Fibroblast of lung (primary cell): ENCODE results near the gene NOL7.

Source experiments
- EZH2 ChIP-seq: IDR thresholded peaks from 2 replicates; pipeline ENCODE4 v1.5.1; 2012; ENCODE audit warnings: low read length, control low read depth, mild to moderate bottlenecking; ENCODE audit errors: missing control alignments
- TF ChIP-seq, protein P1 (sequence below), 2 donors: IDR thresholded peaks in 1 of 2; conservative IDR thresholded peaks in 1 of 2; 1 replicate in 1 of 2; 2 replicates in 1 of 2; pipeline ENCODE4 v1.5.1; 2011 to 2012; ENCODE audit warnings: low read length in 2 of 2, control low read depth in 1 of 2, inconsistent platforms in 1 of 2, low read depth in 1 of 2, mild to moderate bottlenecking in 1 of 2

DNA sequence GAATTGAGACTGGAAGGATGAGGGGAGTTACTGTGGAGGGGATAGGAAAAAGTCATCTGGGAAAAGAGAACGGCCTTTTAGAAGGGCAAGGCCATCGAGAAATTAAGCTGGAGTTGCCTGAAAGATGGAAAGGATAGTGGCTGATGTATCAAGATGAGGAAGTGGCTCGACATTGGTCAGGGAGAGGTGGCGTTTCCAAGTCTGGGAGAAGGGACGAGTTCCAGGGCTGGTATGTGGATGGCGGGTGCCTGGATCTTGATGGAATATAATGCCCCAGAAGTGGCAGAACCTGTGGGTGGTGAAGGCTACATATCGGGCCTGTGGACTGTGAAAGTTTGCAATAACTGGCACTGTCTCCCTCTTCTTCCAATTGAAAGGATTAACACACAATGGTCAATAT is 42.9 kb upstream of the NOL7 start:
- TF ChIP-seq, protein P1, sequence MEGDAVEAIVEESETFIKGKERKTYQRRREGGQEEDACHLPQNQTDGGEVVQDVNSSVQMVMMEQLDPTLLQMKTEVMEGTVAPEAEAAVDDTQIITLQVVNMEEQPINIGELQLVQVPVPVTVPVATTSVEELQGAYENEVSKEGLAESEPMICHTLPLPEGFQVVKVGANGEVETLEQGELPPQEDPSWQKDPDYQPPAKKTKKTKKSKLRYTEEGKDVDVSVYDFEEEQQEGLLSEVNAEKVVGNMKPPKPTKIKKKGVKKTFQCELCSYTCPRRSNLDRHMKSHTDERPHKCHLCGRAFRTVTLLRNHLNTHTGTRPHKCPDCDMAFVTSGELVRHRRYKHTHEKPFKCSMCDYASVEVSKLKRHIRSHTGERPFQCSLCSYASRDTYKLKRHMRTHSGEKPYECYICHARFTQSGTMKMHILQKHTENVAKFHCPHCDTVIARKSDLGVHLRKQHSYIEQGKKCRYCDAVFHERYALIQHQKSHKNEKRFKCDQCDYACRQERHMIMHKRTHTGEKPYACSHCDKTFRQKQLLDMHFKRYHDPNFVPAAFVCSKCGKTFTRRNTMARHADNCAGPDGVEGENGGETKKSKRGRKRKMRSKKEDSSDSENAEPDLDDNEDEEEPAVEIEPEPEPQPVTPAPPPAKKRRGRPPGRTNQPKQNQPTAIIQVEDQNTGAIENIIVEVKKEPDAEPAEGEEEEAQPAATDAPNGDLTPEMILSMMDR (conservative IDR thresholded peaks at IDR 0.05 in 1 of 2, IDR thresholded peaks at IDR 0.05 in 1 of 2; ENCODE audit: low read depth in 1 of 2, low read length in 2 of 2): no peak
- TF ChIP-seq EZH2: no peak
